HG03135 (cell line): ENCODE data around the gene MSRB1.
"Not testable (repeated sequence)": the region's sequence is repeated elsewhere in the genome, so short reads cannot be mapped to it uniquely, and the experiment has no call there.

ENCODE experiments used
- ATAC-seq: cut with Tn5 transposase; IDR thresholded peaks from one replicate; pipeline ENCODE4 v1.9.1; 2021; ENCODE audit warnings: mild to moderate bottlenecking, moderate library complexity; ENCODE audit not compliant: unreplicated experiment

Gene MSRB1

GRCh38 chr16:1941162-1942046 is 1.6 kb downstream of the MSRB1 start:
- no peak for ATAC-seq

DNA sequence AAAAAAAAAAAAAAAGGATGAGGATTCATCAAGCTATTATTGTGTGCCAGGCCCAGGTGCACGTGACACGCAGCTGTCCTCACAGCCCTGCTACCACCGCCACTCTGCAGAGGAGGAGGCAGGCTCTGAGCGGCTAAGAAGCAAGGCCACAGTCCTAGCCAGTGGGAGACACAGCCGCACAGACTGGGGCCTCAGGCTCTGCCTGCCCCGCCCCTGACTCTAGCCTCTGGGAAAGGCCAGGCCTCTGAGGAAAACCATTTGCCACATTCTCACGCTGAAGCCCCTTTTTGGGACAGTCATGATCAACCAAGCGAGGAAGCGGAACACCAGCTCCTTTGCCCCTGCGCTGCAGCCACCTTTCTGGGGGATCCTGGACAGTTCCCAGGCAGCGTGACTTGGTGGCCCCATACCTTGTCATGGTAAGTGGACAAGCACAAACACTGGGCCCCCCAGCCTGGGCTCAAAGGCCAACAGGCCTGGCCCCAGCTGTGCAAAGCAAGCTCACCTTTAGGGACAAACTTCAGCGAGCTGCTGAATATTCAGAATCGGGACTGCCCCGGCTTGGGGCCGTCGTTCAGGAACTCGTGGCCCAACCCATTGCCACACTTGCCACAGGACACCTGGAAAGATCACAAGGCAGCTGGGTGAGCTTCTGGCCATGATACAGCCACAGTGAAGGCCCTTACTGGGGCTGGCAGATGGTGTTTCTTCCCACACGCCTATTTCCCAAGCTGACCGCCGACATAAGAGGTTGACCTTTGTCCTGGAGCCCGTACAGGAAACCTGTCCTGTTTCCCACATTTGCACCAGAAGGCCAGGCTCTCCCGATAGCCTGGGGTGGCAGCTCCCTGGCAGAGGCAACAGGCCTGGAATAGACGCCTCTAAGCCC is 2.5 kb downstream of the MSRB1 start:
- ATAC-seq = no peak

- ATAC-seq = not testable (repeated sequence)
Measured at GRCh38 chr16:1939833-1940232, 3.2 kb downstream of the MSRB1 start.

- no peak for ATAC-seq
Measured at GRCh38 chr16:1938910-1939309, 4.1 kb downstream of the MSRB1 start.

DNA sequence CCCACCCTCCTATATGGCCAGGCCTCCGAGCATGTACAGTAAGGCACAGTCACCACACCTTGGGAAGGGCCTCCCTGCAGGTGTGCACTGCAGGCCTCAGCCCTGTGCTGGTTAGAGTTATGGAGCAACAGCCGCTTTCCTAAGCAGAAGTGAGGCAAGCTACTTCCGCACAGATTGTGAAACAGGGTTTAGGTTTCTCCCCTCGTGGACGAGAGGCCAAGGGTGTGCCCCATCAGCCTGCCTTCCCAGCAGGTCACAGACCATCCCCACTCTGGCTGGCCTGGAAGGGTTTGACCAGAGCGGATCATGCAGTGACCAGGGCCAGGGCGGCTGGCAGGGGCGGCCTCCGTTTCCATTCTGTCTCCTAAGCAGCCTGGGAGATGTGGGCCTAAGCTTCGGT is 4.7 kb downstream of the MSRB1 start:
- no peak for ATAC-seq

DNA sequence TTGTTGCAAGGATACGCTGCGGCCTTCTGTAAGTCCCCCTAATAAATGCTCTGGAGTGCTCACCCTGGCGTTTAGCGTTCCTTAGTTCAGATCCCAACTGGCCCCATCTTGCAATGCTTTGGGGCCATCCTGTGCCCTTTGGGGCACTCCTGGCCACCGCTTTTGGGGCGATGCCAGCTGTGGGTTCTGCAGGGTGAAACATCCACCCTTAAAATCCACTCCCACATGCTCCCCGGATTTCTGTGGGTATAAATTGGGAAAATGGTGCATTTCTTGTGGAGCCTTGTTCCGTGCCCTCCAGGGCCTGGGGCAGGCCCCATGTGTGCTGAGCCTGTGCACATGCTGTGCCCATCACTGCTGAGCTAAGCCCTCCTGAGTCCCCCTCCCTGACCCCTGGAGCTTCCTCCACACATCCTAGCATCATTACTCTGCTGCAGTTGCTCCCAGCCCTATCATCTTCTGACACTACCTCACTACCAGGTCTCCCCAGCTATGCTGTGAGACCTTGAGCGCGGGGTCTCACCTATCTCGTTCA is 6.0 kb downstream of the MSRB1 start:
- no peak for ATAC-seq

DNA sequence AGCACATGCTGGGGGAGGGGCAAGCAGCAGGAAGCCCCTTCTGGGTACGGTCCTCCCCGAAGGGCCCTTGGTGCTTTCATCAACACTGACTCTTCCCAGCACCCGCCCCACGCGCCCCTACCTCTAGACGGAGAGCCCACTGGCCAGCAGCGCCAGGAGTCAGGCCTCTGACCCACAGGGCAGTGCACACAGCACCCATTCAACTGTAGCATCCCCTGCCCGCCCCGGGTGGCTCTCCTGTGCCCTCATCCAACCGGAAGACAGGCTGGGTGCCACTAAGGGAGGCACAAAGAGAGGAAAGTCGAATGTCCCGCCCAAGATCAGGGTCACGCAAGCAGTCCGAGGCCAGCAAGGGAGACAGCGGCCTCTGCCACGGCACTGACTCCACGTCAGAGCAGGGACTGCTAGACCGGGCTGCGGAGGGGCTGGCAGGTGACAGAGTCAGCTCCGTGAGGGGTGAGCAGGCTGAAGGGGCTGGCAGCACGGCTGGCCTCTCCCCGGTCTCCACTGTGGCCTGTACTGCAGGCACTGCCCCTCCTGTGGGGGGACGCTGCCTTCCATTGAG is 9.8 kb downstream of the MSRB1 start:
- ATAC-seq = no peak

DNA sequence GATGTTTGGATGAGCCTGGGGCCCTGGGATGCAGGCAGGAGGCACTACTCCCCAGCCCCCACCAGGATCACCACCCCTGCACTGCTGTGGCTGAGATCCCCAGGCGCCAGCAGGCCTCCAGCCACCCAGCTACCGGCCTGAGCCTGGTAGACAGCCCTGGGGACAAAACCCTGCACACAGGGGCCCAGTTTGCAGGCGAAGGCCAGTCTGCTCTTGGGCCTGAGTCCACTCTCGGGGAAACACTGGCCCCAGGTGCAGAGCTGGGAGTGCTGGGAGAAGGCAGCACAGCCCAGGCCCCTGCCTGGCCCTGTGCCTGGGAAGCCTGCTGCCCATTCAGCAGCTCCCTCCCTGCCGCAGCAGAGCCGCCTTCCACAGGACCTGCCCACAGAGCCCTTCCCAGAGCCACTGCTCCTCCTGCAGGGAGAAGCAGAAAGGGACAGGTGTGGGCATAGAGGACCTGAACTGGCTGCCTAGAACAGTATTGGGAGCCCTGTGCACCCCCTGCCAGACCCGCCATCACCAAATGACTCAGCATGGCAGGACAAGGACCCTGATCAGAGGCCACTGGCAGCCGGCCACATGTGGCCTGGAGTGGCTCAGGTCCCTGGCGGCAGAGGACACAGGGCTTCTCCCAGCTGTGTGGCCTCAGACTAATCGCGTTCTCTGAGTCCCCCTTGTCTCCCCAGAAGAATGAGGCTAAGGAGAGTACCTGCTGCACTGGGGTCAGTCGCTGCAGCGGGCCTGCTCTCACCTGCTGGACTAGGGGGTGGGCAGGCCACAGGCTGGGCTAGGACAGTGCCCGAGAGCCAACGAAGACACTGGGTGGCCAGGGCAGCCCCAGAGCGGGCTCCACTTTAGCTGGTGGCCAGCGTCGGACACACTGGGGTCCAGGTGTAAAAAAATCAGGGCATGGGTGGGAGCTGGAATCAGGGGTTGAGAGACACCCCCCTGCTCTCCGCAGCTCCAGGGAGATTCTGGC is 10.7 kb downstream of the MSRB1 start:
- no peak for ATAC-seq

- ATAC-seq = no peak
Measured at GRCh38 chr16:1930338-1930720, 12.7 kb downstream of the MSRB1 start.

DNA sequence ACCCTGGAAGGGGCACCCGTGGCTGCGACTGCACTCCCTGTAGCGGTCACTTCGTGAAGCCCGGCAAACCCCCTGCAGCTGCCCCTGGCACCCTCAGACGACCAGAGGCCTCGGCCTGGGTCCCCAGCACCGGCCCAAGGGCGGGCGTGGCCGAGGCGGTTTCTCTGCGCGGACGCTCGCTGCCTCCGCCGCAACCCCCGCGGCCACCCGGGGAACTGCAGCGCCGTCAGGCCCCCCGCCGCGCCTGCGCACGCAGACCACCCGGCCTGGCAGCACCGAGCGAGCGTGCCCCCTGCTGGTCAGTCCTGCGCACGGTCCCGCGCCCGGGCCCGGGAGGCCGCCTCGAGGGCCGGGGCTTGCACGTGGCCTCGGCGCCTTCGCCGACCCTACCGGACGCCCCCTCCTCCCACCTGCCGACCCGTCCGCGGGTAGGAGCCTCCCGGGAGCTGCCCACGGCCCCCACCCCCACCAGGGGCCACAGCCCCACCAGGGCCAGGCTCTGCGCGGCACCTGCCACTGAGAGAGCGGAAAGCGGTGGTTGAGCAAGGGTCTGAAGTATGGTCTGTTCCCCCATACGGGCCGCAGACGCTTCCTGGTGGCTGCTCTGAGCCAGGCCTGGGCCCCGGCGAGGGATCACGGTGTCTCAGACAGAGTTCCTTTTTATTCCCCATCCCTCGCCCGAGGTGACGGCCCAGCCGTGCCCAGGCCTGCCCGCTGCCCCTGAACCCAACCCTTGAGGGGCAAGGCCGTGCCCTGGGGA is 13.2 kb downstream of the MSRB1 start:
- peak; percentile 77 for ATAC-seq

DNA sequence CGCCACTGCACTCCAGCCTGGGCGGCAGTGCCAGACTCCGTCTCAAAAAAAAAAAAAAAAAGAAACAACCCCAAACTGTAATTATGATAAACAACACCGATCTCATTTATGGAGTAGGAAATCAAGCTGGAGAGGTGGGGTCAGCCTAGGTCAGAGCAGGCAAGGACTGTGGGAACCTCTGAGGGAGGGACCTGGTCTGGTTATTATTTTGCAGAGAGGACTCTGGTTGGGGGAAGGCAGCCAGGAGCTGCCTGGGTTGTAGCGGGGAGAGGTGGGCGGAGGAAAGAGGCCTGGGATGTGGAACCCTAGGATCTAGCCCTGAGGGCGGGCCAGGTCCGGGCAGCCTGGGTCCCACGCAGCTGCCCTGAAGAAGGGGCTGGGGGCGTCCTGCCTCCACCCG is 13.9 kb downstream of the MSRB1 start:
- no peak for ATAC-seq

DNA sequence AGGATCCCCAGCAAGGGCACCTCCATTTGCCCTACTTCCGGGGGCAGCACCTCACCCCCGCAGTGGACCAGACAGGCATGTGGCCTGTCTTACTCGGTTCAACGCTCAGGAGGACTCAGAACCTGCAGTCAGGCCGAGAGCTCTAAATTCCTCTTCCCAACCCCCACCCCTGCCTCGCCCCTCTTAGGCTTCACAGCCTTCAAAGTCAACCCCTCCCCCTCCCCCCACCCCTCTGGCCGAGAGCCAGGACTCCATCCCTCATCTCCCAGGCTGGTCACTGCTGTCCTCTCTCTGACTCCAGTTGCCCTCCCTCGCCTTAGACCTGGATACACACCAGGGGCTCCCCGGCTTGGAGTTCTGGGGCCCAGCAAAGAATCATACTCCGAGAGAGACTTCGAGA is 16.7 kb downstream of the MSRB1 start:
- ATAC-seq = no peak

GRCh38 chr16:1924095-1924494 is 18.9 kb downstream of the MSRB1 start:
- no peak for ATAC-seq

DNA sequence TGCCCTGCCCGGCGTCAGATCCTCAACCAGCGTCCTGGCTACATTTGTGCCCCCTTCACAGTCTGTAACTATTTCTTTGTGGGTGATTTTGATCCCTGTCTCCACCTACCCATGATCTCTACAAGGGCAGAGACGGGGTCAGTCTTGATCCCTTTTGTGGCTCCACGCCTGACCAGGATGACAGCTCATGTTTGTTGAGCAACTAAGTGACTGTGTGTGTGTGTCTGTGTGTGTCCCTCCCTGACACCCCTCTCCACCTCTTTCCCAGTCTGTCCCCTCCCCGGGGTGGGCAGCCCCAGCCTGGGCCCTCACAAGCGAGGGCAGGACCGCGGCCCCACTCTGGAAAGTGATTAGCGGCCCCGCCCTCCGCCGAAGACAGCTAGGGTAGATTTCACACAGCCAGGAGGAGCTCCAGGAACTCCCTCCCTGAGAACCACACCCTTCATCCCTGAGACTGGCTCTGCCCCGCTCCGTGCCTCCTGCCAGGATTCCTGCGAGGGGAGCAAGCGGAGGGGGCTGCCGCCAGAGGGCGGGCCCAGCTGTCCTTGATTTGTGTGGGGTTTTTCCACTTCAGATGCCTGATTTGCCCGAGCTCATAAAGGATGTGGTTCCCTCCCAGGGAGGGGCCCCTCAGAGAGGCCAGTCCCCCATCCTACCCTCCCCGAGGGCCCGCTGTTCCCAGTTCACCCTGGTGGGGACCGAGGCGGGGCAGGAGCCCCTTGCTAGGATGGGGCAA is 19.5 kb downstream of the MSRB1 start:
- no peak for ATAC-seq

GRCh38 chr16:1922357-1922756 is 20.6 kb downstream of the MSRB1 start:
- no peak for ATAC-seq

DNA sequence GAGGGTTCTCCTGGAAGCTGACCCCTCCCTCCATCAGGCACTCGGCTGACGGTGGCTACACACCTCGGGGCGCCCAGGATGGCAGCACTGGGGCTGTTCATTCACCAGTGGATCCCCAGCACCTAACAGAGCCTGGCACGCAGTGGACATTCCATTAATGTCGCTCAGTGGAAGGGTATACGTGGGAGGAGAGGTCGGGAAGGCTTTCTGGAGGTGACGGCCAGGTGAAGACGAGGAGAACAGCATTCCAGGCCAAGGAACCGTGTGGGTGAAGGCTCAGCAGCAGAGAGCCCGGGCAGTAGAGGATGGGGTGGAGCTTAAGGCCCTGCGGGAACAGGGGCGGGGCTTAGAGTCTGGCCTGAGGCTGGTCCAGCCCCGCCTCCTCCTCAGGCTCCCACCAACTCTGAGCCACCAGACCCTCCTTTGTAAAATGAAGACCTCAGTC is 22.2 kb downstream of the MSRB1 start:
- ATAC-seq = no peak

GRCh38 chr16:1920122-1920521 is 22.9 kb downstream of the MSRB1 start:
- not testable (repeated sequence) for ATAC-seq

- ATAC-seq = no peak
Measured at GRCh38 chr16:1919327-1919998, 23.5 kb downstream of the MSRB1 start.
